Activated CD4-positive, alpha-beta T cell treated with anti-CD3 and anti-CD28 coated beads, Interleukin-2, amount 50 U/mL, for 1 hour (primary cell): ENCODE measurements around the gene IL32.
A peak's percentile ranks its signal among the peaks of the same experiment; 100 is the strongest.

ENCODE experiments used
- DNase-seq: peaks from one replicate; pipeline ENCODE4 v3.0.0-alpha.2; 2020

The IL32 gene

DNA sequence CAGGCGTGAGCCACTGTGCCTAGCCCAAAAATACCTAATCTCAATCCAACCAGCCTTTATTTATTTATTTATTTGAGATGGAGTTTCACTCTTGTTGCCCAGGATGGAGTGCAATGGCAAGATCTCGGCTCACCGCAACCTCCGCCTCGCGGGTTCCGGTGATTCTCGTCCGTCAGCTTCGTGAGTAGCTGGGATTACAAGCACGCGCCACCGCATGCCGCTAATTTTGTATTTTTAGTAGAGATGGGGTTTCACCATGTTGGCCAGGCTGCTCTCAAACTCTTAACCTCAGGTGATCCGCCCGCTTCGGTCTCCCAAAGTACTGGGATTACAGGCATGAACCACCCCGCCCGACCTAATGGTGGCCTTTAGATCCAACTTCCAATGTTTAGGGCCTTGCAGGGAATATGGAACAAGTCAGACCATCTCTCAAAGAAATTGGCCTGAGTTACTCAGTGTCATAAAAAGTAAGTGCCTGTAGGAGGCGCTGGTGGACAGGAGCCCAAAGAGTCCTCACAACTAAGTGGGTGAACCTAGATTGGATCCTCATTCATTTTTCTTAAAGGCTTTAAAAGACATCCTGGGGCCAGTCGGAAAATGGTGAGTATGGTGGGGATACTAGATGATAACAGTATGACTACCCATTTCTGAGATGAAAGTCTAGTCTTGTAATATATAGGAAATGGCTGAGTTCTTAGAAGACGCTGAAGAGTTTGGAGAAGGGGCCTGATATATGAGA is 29.0 kb downstream of the IL32 start:
- DNase-seq, result peak; percentile 49

DNA sequence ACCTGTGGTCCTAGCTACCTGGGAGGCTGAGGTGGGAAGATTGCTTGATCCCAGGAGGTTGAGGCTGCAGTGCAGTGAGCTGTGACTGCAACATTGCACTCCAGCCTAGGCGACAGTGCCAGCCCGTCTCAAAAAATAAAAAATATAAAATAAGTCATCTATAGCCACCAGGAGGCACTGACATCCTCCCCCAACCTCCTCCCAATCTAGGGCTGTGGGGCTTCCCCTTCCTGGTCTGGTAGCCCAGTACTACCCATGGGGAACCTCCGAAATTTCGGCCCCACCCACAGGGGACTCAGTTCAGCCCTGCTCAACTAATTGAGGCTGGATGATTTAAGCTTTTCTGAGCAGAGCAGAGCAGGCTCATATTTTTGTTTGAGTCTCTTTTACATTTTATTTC is 30.4 kb downstream of the IL32 start:
- peak; percentile 46 for DNase-seq

DNA sequence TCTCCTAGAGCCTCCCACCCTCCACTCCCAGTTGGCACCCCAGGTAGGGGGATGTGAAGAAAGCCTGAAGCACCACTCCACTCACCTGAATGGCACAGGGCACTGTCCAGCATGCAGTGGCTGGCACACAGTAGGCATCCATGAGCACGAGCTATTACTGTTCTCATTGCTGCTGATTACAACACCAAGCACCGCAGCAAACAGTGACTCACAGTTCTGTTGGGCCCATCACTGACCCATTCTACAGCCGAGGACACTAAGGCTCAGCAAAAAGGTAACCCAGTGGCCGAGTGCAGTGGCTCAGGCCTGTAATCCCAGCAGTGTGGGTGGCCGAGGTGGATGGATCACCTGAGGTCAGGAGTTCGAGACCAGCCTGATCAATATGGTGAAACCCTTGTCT is 30.9 kb downstream of the IL32 start:
- no peak for DNase-seq

DNA sequence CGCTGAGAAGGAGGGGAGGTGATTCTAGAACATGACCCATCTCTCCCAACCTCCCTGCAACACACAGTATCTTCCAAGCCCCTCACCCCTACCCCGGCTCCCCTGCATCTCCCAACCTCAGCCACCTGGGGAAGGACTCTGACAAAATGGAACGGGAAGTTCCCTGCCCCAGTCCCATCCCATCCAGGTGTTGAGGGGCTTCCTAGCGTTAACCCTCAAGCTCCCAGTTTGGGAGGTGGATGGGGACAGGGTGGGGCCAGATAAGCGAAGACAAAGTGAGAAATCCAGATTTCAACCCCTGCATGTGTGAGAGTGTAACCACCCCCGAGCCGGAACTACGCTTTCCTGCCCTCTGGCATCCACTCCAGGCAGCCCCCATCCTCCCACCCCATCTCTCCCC is 31.8 kb downstream of the IL32 start:
- DNase-seq, result no peak

DNA sequence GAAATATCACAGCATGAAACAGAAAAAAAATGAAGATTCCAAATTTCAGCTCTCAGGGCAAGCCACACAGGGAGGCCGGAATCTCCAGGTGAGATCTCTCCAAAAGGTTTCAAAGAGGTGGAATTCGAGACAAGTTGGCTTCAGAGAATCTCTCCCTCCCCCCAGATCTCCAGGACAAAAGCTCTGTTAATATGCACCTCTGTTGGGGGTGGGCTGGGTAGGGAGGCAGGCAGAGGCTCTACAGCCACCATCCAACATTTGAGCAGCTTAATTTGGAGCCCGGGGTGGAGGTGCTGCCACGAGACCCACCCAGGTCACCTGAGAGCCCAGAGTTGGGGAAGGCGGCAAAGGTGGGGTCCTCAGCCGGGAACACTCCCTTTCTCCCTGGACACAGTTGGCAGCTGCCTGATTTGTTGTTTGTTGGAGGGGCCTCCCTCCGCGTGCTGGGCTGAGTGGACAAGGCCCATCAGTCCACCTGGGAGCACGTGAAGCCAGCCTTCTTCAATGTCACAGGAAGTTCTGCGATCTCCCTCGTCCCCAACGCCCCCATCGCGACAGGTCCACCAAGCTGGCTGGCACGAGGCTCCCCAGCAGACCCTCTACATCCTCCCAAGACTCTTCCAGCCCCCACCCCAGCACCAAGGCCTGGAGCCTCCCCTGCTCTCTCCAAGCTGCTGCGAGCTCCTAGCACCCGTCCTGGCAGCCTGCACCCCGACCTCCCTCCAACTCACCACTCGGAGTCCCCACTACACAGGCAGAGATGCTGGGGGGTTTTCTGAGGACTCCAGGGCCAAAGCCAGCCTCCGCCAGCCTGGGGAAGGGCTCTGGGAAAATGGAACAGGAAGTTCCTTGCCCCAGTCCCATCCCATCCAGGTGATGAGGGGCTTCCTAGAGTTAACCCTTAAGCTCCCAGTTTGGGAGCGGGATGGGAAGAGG is 33.3 kb downstream of the IL32 start, which contains the start of gene ZSCAN10:
ZSCAN10 (minus strand) TSS at position 836 of the 936 bp plus-strand sequence. CDS start 6,357 bp downstream, outside the sequence.
- no peak for DNase-seq

DNA sequence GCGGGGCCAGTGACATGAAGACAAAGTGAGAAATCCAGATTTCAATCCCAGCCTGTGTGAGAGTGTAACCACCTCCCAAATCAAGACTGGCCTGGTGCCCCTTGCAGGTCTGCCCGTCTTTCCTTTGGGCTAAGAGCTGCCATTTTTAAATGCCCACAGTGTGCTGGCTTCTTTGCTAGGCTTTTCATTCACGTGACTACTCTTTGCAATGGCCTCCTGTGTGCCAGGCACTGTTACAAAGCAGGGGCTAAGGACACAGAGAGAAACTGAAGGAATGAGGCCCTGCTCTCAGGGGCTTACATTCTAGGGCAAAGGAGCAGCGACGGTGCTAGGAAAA is 33.9 kb downstream of the IL32 start:
- DNase-seq, result no peak

DNA sequence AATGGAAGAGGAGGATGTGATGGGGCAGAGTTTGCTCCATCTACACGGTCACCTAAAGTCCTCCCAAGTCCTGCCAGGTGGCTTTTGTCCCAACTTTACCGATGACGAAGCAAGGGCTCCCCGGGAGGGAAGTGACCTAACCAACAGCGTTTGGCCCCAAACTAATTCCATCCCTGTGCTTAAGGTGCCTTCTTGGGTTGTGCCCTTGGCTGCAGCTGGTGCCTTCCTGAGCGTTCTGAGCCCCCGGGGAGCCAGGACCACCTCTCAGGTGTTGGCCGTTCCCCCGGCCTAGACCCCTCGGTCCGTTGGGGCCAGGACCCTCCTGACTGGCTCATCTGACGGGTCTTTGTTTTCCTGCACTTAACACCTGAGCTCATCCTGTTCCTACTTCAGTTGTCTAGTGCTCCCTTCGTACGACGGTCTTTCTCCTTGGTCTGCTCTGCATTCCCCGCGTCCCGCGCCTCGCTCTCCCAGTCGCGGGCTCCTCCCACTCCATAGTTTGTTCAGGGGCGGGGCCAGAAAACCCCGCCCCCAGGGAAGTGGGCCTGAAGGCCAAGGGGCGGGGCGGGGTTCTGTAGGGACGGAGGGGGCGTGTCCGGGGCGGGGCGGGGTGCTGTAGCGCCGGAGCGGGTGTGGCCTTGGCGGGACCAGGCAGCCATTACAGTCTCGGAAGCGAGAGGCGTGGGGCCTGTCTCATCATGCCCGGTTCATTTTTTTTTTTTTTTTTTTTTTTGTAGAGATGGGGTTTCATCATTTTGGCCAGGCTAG is 34.5 kb downstream of the IL32 start:
- DNase-seq, result peak; percentile 88

DNA sequence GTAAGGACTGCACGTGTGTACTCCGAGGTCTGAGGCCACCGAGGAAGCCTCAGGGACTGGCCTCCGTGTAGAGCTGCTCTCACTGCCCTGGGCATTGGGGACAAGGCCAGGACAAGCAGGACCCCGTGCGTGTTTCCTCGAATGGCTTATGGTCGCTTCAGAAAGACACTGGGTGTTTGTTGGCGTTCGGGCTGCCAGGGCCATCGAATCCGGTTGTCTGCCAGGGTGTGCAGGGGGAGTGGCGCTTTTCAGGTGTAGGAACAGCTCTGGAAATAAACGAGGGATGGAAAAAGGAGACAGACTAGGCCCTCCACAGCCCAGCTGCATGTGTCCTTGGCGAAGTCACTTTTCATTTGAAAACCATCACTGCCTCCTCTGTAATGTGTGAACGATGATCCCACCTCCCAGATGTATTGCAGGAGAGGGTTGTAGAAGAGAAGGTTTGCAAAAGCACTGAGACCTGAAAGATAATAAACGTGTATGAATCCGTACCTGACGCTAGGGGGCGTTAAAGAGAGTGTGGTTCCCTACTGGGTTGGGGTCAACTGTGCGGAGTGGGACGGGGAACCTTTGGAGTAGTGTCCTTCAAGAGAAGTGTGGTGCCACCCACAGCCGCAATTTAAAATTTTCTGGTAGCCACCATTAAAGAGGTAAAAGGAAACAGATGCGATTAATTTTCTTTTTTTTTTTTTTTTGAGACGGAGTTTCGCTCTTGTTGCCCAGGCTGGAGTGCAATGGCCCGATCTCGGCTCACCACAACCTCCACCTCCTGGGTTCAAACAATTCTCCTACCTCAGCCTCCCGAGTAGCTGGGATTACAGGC is 35.8 kb downstream of the IL32 start:
- peak; percentile 31 for DNase-seq

DNA sequence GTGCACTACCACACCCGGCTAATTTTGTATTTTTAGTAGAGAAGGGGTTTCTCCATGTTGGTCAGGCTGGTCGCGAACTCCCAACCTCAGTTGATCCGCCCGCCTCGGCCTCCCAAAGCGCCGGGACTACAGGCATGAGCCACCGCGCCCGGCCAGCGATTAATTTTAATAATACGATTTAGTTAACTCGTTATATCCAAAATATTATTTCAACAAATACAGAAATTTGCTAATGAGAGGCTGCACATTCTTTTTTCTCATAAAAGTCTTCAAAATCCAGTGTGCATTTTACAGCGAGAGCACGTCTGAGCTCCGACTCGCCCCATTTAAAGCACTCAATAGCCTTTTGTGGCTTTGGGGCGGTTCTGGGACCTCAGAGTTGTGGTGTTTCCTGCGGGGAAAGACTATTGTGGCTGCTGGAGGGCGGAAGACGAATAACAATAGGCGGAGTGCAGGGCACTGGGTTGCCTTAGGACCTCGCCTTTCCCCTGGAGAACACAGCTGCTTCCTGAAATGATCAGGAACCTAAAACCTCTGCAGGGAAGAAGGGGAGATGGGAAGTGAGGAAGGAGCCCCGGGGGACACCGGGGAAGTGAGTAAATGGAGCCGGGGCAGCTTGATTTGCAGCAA is 36.5 kb downstream of the IL32 start:
- DNase-seq, result no peak

DNA sequence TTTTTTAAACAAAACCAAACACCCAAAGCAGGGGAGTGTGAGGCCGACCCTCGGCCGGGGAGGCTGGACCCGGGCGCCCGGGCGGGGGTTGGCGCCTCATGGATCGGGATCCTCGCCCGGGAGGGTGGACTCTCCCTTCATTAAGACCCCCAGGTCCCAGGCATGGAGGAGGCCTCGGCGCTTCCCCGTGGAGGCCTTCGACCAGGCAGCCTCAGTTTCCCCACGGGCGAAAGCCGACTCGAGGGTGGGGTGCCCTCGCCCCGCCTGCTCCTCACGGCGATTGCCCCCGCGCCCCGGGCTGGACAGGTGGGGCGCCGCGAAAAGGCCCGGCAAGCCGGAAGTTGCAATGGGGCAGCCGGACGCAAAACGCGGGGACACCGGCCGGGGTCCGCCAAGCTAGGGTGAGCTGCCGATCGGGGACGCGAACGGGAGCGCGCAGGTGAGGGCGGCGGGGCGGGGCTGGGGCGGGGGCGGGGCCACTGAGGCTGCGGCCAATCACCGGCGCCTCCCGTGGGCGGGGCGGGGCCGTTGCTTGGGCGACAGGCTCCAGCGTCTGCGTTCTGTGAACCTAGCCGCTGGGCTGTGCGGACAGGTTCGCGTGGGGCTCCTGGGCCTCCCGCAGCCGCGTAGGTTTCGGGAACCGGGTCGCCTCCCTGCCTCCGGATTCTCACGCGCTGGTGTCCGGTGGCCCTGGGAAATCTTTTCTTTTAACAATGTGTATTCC is 40.9 kb downstream of the IL32 start:
- peak; percentile 88 for DNase-seq

DNA sequence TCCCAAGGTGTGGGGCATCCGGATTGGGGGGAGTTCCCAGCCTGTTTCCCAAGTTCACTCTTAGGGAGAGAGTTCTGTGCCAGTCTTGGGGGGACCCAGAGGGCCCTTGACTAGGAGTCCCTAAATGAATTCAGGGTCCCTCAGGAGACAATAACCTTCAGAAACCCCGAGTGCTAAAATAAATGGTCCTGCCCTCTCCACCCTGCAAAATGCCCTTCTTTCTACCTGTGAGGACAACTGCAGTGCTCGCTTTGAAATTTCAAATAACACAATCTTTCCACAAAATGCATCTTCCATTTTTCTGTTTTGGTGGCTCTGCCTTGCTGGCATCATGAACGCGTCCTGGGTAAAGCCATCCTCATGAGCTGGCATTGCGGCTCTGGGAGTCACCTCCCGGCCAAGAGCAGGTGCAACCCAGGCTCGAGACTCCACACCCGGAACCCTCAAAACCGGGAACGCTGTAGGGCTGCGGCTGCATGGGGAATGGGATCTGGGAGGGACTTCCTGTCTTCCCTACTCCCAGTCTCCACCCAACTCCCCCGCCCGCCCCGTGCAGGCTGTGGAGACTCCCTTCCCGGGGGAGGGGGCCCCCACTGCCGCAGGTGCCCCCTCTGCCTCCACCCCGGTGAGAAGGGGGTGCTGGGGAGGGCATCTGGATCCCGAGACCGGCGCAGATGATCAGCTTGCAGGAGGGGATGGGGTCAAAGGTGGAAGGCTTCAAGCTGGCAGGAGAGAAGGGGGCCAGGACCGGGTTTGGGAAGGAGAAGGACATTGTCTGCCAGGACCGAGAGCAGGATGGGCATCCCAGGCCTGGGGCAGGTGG is 46.8 kb downstream of the IL32 start, which contains the start of gene ZNF205:
ZNF205 (plus strand) TSS at position 529 of the 823 bp plus-strand sequence. CDS start 845 bp downstream, outside the sequence.
- no peak for DNase-seq

DNA sequence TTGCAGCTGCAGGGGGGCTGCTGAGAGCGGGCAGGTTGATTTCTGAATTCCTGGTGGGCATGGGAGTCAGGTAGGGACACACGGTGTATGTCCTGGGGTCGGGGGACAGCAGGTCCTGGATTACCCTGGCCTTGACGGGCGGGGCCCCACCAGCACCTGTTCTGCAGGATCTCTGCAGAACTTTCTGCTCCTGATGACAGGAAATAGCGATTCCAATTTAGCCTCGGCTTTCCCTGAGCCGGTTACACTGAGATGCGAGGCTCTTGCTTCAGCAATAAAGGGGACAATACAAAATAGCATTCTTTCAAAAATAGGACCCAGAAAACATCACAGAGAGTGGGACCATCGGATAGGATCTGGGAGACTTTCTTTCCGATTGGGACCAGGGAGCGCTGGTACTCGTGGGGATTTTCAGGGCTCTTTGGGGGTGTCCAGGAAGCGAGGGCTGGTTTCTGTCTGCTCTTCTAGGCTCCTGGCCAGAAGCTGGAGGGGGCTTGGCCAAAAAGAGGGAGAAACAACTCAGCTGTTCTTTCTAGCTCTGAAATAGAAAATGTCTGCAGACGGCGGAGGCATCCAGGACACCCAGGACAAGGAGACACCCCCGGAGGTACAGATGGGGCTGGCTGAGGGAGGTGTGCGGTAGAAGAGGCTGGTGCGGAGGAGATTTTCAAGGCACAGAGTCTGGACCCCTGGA is 47.6 kb downstream of the IL32 start:
- no peak for DNase-seq

DNA sequence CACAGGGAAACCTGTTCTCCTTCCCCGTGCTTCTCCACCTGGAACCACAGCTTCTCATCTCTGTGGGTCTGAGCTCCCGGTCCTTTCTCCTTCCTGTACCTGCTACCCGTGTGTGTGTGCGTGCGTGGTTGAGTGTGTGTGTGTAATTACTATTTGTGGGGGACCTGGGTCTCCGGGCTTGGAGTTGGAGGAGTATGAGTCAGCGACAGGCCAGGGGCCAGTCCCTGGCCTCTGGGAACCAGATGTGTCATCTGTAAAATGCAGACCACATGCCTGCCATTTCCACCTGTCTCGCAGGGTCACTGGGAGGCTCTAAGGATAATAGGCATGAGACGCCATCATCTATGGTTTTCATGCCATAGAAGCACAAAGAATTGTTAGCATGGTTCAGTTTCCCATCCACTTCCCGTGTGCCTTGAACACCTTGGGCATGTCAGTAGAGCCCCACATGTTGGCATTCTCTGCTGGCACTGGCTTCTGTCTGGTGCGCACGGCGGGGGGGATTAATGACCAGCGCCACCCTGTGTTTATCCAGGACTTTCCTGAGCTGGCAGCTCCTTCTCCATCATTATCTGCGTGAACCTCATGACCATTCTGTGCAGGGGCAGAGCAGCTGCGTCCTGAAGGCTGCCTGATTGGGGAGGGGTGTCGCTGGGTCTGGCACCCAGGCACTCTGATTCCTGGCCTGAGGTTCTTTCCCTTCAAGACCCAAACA is 48.5 kb downstream of the IL32 start:
- DNase-seq, result no peak

DNA sequence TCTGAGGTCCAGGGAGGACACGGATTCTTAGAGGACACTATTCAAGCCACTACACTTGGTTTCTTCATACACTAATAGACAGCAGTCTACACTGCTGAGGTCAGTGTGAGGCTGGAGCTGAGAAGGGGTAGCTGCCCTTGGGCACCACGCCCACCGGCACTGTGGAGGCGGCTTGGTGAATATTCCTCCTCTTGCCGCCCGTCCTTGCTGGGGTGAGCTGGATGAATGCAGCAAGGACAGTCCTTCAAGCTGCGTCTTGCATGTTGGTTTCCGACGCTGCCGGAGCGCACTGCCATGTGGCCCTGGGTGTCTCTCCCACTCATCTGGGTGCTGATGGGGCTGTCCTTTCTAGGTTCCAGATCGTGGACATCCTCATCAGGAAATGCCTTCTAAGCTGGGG is 49.6 kb downstream of the IL32 start:
- DNase-seq, result no peak

DNA sequence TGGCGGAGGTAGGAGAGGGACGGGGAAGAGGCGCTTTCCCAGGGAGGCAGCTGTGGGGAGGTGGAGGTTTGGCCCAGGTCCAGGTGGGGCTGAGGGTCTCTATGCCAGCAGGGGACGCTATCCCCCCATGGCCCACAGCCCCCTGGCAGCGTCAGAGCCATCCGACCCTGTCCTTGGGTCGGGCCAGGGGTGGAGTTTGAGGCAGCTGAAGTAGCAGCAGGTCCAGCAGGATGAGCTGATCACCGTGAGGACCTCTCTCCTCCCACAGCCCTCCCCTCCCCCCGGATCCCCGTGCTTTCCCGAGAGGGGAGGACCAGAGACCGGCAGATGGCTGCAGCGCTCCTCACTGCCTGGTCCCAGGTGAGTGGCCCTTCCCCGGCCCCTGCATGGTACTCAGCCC is 50.1 kb downstream of the IL32 start:
- no peak for DNase-seq

DNA sequence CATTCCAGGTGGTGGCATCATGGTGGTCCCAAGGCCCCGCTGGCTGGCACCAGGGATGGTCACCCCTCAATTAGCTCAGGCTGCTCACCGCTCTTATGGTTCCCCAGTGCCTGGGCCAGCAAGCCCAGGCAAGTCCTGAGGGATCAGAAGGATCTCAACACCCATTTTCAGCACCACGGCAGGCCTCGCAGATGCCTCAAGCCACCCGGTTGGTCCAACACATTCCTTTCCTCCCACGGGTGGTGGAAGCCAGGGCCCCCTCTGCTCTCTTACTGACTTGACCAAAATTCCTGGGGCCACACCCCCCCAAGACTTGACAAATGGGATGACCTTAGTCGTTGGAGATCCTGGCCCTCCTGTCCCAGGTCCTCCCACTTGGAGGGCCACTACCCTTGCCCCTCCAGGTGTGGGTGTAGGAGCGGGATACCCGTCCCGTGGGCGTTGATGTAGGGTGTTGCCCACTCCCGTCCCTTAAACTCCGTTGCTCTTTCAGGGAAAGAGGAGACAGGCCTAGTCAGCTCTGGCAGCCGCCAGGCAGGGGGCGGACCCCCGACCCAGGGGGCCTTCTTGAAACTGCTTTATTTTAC is 52.9 kb downstream of the IL32 start:
- DNase-seq, result no peak

DNA sequence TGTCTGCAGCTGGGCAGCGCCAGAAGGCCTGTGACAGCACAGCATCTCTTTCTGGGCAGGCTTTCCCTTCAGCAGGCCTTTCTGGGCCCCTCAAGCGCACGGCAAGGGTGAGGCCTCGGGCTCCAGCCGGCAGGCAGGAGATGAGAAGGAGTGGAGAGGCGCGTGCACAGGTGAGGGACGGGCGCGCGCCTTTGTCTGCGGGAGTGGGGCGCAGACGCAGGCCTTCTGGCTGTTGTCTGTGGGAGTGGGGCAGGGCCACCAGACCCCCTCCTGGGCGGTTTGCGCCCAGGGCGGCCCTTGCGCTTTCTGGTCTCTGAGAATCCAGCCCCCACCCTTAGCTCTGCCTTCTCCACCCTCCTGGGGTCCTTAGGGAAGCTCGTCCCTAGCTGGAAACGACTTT is 53.4 kb downstream of the IL32 start:
- DNase-seq, result no peak
